Activated T-cell treated with anti-CD3 and anti-CD28 coated beads for 48 hours (primary cell): ENCODE measurements around the gene SETD5.
A peak's percentile ranks its signal among the peaks of the same experiment; 100 is the strongest.

Experiments
- DNase-seq: peaks from one replicate; pipeline ENCODE4 v3.0.0-alpha.2; 2020; ENCODE audit warnings: low read depth

The SETD5 gene

GRCh38 chr3:9388562-9389272, 8.7 kb upstream of the SETD5 start:
- no peak for DNase-seq

- no peak for DNase-seq
Measured at GRCh38 chr3:9390265-9390888, 7.0 kb upstream of the SETD5 start.

- DNase-seq = no peak
Measured at GRCh38 chr3:9392041-9392440, 5.4 kb upstream of the SETD5 start.

- DNase-seq = no peak
Measured at GRCh38 chr3:9395570-9396300, 1.7 kb upstream of the SETD5 start.

GRCh38 chr3:9396301-9396631, 1.1 kb upstream of the SETD5 start:
- DNase-seq = no peak

- peak; percentile 96 for DNase-seq
Measured at GRCh38 chr3:9396632-9397331, 633 bp upstream of the SETD5 start.

- DNase-seq = peak; percentile 22
Measured at GRCh38 chr3:9397906-9398699, 688 bp downstream of the SETD5 start.

GRCh38 chr3:9398700-9399336, 1.4 kb downstream of the SETD5 start:
- DNase-seq = no peak

- DNase-seq = no peak
Measured at GRCh38 chr3:9399337-9399703, 1.9 kb downstream of the SETD5 start.

- DNase-seq = no peak
Measured at GRCh38 chr3:9399746-9400145, 2.3 kb downstream of the SETD5 start.

- DNase-seq = no peak
Measured at GRCh38 chr3:9400616-9401015, 3.2 kb downstream of the SETD5 start.

- DNase-seq = no peak
Measured at GRCh38 chr3:9401986-9402385, 4.6 kb downstream of the SETD5 start.

- no peak for DNase-seq
Measured at GRCh38 chr3:9402410-9403228, 5.2 kb downstream of the SETD5 start.

- DNase-seq = no peak
Measured at GRCh38 chr3:9403463-9403862, 6.0 kb downstream of the SETD5 start.

- no peak for DNase-seq
Measured at GRCh38 chr3:9404680-9405079, 7.3 kb downstream of the SETD5 start.

GRCh38 chr3:9405756-9406155, 8.3 kb downstream of the SETD5 start:
- DNase-seq = no peak

- DNase-seq = no peak
Measured at GRCh38 chr3:9406856-9407626, 9.6 kb downstream of the SETD5 start.

- no peak for DNase-seq
Measured at GRCh38 chr3:9408061-9408460, 10.6 kb downstream of the SETD5 start.

GRCh38 chr3:9408546-9408945, 11.1 kb downstream of the SETD5 start:
- no peak for DNase-seq
